NCI-H526 treated with DMSO at 0.1 percent for 48 hours (cell line): Measurements from ENCODE around the gene ANKRD22.
"Not testable (repeated sequence)": the region's sequence is repeated elsewhere in the genome, so short reads cannot be mapped to it uniquely, and the experiment has no call there.

ENCODE experiments used
- DNase-seq: peaks from one replicate; lab custom pipeline; 2025; lab: John Stamatoyannopoulos, UW

The ANKRD22 gene

DNA sequence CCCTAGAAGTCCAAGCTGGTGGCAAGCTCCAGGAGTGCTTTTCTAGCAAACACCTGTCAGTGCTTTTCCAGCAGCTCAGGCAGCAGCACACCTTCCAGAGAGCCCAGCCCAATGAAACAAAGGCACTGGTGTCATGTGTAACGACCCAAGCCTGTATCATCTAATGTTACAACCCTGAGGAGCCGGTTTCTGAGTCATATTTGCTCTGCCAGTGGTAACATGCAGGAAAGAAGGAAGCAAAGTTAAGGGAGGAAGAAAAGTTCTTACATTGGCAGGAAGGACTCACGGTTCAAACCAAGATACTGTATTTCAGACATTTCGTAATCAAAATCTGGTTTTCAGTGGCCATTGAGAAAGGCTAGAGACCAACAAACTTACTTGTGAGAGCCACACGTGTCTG, at the start of gene ANKRD22:
ANKRD22 (minus strand) TSS at position 139 of the 400 bp plus-strand sequence. CDS start 237 bp downstream, outside the sequence.
- DNase-seq = peak; percentile 22

DNA sequence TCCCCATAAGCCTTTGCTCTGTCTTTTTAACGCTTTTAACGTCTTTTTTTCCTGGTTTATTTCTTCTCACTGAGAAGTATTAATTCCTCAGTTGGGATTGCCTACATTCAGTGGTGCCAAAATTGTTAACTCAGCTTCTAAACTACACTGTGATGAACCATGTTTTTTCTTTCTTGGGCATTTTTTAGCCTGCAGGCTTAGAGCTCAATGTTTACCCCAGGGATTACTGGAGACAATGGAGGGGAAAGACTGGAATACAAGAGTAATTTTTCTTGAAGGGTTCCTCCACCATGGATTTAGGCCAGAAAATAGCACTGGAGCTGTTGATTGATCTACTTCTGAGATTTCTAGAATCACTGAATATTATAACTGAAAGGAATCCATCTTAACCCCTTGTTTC, 48.2 kb upstream of the ANKRD22 start:
- no peak for DNase-seq

DNA sequence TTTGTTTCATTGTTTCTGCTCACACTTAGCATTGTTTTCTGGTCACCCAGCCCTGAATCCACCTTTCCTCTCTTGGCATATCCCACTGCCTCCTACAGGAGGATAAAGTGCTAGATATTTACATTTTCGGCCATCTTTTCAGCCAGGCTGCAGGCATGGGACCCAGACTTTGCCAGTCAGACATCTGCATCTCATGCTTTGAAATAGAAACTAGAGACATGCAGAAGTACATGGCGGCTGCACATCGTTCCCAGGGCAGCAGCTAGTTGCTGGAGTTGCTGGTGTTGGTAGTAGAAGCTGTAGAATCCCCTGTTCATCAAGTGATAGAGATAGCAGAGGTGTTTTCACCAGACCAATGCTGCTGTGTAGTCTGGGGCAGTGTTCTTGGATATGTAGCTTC, 47.1 kb upstream of the ANKRD22 start:
- no peak for DNase-seq

DNA sequence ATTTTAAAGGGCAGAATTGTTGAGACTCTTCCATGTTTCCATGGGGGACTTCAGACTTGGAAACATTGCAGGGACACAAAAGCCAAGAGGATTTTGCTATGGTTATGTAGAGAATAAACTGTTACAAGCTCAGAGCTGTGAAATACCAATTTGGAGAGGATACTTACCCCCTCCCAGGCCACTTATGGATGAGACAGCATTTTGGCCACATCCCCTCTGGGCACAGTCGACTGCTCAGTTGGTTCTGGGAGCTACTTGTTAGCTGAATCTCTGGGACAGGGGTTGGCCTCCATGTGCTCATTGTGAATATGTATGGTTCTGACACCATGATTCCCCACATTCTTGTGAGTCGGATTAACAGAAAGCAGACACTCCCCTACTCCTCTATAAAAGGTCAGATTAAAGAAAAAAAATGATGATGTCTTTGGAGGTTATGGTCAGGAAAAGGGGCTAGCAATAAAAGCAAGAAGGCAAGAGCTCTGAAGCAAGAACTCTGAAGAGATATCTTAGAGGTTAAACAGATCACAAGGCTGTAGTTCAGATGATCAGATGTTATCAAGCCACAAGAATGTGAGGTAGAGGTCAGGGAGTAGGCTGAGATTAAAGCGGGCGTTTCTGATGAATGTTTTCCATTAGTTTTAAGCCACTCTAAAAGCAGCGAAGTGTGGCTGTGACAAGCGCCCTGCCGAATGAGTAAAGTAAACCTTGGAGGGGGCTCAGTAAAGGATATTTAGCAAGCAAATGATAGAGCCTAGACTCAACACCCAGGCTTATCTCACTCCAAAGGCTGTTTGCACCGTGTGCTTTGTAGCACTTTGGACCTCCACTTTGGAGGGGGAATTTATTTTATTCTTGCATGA, 45.6 kb upstream of the ANKRD22 start:
- DNase-seq = no peak

DNA sequence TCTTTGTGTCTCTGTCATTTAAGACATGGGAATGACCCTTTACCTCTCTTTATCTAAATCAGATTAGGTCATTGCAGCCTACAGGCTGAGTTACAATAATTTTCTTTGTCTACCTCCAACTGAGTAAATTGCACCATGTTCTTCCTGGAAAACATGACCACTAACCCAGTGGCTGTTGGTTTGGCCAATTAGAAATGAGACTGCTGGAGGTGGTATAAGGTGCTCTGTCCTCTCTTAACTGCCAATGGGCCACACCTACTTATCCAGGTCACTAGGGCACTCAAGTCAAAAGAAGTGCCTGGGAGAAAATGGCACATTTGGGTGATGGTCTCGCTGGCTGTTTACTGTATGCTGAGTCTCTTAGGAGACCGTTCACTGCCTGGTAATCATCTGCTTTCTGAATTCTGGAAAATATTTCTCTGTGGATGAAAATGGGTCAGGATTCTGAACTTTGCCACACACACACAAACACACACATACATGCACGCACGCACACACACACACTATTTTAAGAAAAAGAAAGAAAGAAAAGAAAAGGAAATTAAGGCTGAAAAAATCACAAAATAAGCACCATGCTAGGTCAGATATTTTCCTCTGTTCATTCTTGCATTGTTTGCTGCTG, 44.8 kb upstream of the ANKRD22 start:
- DNase-seq = no peak

DNA sequence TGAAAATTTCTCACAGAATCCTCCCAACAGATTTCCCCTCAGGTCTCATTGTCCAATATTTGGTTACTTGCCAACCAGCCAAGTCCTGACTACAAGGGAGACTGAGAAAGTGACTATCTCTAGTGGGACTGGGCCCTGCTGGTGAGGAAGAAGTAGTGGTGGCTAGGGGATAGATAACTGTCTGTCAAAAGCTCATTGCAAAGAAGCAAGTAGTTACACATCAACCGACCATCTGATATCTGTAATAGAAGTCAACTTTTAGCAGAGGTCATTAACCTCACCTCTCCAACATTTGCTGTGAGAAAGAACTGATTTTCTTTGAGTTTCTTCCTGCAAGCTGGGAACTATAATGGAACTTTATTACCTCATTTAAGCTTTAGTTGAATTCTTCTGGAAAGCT, 43.6 kb upstream of the ANKRD22 start:
- no peak for DNase-seq

DNA sequence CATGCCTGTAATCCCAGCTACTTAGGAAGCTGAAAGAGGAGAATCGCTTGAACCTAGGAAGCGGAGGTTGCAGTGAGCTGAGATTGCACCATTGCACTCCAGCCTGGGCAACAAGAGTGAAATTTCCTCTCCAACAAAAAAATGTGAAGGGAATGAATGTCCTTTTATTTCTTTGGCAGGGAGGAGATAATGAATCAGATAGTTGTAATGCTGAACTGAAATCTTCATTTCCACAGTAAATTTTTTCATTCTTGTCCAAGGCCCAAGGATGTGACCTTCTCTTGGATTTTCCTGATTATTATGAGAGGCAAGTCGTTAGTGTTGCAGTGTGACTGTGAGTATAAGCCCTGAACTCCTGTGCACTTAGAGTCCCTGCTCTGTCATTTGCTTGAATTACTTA, 42.0 kb upstream of the ANKRD22 start:
- DNase-seq = no peak

DNA sequence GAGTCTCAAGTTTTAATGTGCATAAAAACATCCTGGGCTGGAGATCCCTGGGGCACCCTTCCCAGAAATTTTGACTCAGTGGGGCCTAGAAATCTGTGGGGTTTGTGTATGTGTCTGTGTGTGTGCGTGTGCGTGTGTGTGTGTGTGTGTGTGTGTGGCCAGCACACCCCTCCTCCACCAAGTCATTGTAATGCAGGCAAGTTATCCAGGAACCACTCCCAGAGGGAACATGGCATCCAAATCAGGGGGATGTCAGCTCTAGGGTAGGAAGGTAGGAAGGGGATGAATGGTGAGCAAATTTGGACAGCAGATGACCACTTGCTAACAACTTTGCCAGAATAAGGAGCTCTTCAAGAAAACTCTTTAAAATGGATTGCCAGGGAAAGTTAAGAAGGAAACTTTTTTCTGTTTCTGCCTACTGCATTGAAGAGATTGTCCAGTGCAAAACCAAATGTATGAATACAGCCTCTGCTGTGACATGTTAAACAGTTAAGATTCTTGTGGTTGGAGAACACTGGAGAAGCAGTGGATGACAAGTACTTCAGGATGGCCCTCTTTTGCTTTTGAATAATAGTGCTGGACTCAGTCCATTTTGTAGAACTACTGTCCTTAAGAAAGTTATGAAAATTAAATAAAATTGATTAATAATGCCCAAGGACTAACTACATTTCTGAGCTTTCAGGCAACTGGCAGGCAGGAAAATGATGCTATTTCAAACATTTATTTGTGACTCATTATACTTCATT, 40.8 kb upstream of the ANKRD22 start:
- DNase-seq = no peak

DNA sequence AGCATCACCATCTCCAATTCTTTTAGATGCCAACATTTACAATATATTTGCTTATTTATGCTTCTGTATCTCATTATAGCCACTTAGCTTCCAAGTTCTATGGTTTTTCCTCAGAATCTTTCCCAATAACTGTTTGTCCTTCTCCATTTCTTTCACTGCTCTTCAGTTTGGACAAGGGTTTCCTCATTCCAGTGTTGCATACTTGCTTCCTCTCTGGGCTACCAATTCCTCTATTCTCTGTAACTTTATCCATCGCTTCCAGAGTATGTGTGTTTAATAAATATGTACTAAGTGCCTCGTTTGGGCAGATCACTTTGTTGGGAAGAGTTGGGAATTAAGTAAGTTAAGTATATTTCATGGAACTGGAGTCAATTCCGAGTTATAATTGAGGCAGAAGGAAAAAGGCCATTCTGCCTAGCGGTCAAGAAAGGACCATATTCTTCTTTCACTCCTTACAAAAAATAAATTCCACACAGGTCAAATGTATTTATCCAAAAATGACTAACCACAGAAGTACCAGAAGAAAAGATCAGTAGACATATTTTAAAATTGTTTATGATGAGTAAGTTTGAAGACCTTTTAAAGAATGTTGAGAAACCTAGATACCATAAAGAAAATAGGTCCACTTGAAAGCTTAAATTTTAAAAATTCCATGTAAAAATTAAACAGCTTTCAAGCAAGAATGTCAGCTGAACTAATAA, 39.2 kb upstream of the ANKRD22 start:
- no peak for DNase-seq

DNA sequence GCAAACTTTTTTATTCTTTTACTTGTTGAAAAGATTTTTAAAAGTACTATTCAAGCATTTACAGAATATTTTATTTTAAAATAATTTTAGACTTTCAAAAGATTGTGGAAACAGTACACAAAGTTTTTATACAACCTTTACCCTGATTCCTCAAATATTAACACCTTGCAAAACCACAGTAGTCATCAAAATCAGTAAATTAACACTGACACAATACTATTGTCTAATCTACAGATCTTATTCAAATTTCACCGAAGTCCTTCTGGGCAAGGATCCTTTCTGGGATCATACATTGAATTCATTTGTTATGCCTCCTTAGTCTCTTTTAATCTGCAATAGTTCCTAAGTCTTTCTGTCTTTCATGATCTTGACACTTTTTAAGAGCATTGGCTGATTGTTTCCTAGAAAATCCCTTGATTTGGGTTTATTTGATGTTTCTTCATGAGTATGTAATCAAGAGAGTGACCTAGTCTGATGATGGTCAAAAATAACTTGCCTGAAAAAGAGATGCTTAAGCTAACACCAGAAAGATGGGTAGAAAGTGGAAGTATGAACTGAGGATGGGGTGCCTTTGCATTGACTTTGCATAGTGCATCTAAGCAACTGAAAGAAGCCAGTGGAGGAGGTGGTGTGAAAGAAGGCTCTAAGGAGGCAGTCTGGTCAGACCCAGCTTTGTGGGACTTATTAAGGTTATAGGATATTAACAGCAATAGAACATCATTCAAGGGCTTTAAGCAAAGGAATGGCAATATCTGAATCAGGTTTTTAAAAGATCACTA, 38.1 kb upstream of the ANKRD22 start:
- no peak for DNase-seq

DNA sequence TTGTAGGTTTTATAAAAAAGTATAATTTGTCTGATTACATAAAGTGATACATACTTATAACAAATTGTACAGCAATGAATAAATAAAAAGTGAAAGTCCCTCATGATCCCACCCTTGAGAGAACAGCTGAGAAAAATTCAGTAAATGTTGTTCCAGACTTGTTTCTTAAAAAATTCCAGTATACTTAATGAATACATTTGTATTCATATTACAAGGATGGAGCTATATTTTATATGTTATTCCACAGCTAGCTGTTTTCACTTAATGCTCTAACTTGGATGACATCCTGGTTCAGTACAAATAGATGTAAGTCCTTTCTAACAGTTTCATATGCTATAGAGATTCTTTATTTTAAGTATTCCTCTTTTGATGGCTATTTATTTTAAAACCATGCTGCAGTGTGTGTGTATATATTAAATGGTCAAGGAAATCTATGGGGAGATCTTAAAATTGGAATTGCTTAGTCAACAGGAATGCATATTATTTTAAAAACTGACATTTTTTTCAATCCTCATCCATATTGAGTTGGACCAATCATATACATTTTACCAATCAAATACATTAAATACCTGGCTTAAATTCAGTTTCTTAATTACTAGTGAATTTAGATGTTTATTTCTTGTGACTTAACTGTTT, 37.3 kb upstream of the ANKRD22 start:
- DNase-seq = no peak

DNA sequence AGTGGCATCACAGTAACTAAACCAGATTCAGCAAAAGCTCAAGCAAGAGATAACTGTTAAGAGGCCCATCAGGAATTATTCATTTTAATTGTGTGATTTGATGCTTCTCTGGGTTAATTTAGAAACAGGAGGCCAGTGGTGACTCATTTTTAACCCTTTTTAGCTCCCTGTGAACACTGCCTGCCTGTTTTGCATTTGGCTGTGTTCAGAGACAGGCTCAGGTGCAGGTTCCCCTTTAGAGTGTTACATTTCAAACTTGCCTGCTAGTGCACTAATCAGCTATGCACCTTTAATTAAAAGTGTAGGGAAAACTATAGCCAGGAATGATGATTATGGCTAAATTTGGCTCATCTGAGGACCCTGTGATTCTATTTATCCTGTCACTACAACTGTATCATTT, 34.9 kb upstream of the ANKRD22 start:
- no peak for DNase-seq

DNA sequence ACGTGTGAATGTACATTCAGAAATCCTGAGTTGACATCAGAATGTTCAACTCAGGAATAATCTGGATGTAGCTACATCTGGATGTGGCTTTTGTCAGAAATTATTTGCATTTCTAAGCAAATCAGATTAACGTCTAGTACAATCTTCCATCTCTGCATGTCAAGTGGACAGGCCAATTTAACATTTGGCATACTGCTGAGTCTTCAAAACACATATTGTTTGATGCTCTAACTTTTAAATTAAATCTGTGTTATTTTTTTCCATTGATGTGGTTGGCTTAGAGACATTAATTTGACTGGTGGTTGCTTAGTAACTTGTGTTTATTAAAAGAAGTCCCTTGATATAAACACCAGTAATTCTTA, 31.8 kb upstream of the ANKRD22 start:
- peak; percentile 85 for DNase-seq

DNA sequence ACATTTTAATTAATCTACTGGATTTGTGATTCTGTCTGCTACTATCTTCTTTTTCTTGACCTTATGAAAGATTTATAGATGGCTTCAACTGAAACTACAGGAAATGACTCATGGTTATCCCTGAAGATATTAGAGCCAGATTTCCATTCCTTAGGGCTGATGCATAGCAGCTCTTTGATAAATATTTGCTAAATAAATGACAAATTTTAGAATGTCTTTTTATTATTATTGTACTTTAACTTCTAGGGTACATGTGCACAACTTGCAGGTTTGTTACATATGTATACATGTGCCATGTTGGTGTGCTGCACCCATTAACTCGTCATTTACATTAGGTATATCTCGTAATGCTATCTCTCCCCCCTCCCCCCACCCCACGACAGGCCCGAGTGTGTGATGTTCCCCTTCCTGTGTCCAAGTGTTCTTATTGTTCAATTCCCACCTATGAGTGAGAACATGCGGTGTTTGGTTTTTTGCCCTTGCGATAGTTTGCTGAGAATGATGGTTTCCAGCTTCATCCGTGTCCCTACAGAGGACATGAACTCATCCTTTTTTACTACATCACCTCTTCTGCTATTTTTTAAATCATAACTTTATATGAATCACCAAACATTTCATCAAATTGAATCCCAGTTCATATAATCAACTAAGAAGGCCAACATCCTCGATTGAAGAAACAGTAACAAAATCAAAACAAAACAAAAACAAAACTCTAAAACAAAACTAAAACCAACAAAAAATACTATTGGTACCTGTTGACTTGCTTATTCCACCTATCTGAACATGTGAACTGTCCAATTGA, 31.2 kb upstream of the ANKRD22 start:
- DNase-seq = not testable (repeated sequence)

DNA sequence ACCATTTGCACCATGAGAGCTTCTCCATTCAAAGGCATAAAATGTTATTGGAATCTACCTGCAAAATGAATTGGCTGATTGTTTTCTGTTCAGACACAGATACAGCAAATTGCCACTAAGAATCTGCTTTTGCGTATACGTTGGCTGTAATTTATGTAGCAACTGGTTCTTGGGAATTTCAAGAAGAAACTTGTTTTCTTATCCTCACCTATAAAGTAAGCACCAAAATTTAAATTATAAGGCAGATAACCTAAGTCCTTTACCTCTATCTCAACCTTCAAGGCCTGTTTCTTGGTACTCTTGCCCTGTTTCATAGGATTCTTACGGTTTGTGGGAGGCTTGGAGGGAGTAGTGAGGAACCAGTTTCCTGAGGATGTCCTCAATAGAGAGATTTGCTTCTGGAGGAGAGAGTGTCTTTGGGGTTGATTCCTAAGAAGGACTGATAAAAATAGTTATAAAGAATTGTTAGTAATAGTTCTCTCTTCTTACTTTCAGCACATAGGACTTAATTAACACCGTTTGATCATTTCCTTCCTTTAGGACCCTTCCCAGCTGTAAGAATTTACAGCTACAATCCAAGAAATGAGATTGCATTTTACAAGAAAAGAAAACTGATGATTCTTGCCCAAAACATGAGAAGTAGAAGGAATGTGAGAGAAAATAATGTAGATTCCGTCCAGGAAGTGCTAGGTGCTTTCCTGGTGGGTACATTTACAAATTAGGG, 30.4 kb upstream of the ANKRD22 start:
- no peak for DNase-seq

DNA sequence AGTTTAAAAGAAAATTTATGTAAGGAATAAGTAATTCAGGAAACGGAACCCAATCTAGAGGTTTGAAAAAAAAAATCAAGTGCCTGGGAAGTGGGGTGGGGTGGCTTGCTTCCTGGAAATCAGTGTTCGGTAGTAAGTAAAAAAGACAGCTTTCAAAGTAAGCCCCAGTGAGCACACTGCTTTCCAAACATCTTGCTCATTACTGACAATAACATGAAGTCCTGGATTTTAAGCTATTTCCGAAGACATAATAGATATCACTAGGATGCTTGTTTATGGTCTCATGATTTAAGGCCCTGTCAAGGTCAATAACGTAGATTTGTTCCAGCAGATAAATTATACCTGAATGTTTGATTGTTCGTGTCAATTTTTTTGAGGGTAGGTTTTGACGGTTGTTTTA, 29.7 kb upstream of the ANKRD22 start:
- DNase-seq = no peak

DNA sequence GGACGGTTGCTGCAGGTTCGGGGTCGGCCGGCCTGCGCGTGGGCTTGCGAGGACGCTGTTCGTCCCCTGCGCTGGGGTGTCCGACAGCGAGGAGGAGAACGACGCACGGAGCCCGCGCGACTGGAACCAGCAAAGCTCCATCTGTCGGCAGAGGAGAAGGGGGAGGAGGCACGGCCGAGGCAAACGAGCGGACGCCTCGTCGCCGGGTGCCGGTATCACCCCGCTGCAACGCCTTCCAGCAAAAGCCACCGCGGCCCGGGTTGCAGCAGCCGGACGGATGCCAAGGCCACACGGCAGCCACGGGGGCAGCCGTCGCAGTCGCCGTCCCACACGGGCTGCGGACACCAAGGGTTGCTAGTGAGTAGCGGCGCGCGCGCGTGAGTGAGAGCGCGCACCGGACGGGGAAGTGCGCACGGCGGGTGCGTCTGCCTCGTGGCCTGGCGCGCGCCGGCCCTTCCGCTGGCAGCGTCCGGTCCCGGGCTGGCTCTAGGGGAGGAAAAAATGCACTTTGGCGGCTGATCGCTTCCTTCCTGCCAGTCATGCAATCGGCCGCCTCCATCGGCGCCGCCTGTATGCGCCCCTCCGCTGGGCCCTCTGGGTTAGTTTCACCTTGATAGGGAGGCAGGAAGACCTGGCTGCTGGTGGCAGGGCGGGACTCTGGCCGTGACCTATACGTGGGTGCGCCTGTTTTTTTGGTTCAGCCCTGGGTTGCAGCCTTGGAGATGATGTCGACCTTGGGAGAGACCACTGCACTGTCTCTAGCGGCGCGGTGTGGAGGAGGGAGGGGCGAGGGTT, 28.8 kb upstream of the ANKRD22 start:
- peak; percentile 57 for DNase-seq

DNA sequence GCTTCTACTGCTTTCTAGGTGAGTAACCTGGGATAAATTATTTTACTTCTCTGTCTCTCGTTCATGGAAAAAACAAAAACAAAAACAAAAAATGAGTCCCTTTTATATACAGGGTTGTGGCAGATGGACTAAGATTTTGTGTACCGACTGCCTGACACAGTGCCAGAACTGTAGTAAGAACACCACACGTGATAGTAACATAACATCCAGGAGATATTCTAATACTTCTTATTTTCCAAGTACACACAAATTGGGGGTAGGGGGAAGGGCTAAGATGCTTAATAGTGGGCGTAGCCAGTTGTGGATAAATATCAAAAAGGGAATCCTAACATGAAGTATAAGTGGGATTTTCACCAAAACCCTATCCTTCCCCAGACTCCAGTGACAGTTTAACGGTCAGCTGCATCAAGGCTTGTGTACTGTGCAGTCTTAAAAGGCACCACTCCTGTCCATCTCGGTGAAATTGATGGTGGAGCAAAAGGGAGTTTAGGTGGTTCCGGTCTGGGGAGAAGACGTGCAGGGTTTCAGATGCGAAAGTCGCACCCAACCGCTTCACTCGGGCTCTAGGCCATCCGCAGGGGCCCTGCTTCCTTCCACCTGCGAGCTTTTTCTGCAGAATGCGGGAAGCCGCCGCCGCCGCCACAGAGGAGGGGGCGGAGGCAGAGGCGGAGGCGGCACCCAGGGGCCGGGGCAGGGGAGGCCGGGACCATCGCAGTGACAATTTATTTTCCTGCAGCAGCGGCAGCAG, 28.1 kb upstream of the ANKRD22 start, which contains the start of gene STAMBPL1:
STAMBPL1 (plus strand) TSS at position 712 of the 748 bp plus-strand sequence. CDS start 21,464 bp downstream, outside the sequence.
- DNase-seq = peak; percentile 43
